Embryonic facial prominence (tissue), 1 donor: ENCODE results near the gene DCK.
A peak's percentile ranks its signal among the peaks of the same experiment; 100 is the strongest.

Source experiments
- DNase-seq: peaks from one replicate; pipeline ENCODE4 v3.0.0-alpha.2; 2016; ENCODE audit errors: extremely low spot score

DCK gene

GRCh38 chr4:70993181-70994068 is at the start of gene DCK:
Gene DCK, plus strand, starts transcription at chr4:70993649. Its CDS starts 187 bp downstream, at chr4:70993836.
- peak; percentile 76 for DNase-seq

- no peak for DNase-seq
Measured at GRCh38 chr4:70945046-70945445, 48.4 kb upstream of the DCK start.

GRCh38 chr4:70945452-70946055 is 47.9 kb upstream of the DCK start:
- no peak for DNase-seq

GRCh38 chr4:70946939-70947338 is 46.5 kb upstream of the DCK start:
- no peak for DNase-seq

- DNase-seq, result no peak
Measured at GRCh38 chr4:70948665-70949260, 44.7 kb upstream of the DCK start.

GRCh38 chr4:70954032-70954431 is 39.4 kb upstream of the DCK start:
- no peak for DNase-seq

- DNase-seq, result no peak
Measured at GRCh38 chr4:70956549-70957210, 36.8 kb upstream of the DCK start.

- DNase-seq, result no peak
Measured at GRCh38 chr4:70958681-70959080, 34.8 kb upstream of the DCK start.

GRCh38 chr4:70969076-70969475 is 24.4 kb upstream of the DCK start:
- DNase-seq, result no peak

GRCh38 chr4:70976252-70976651 is 17.2 kb upstream of the DCK start:
- no peak for DNase-seq

- DNase-seq, result no peak
Measured at GRCh38 chr4:70979445-70980008, 13.9 kb upstream of the DCK start.

- DNase-seq, result no peak
Measured at GRCh38 chr4:70980196-70980595, 13.3 kb upstream of the DCK start.

- DNase-seq, result no peak
Measured at GRCh38 chr4:70984106-70984505, 9.3 kb upstream of the DCK start.

- no peak for DNase-seq
Measured at GRCh38 chr4:70984589-70984988, 8.9 kb upstream of the DCK start.

- DNase-seq, result no peak
Measured at GRCh38 chr4:70991596-70991995, 1.9 kb upstream of the DCK start.

GRCh38 chr4:70992391-70992881 is 1.0 kb upstream of the DCK start:
- no peak for DNase-seq

GRCh38 chr4:70994069-70994366 is 569 bp downstream of the DCK start:
- no peak for DNase-seq

- no peak for DNase-seq
Measured at GRCh38 chr4:70994387-70995099, 1.1 kb downstream of the DCK start.

- no peak for DNase-seq
Measured at GRCh38 chr4:70996018-70996360, 2.5 kb downstream of the DCK start.

GRCh38 chr4:70997036-70997435 is 3.6 kb downstream of the DCK start:
- DNase-seq, result no peak

GRCh38 chr4:70997546-70997945 is 4.1 kb downstream of the DCK start:
- DNase-seq, result no peak
